Panc1 (cell line): ENCODE data around the gene KRTAP1-4.

Experiments
- POLR2AphosphoS5 ChIP-seq: IDR thresholded peaks from 2 replicates; pipeline ENCODE4 v1.6.1; 2012; ENCODE audit warnings: mild to moderate bottlenecking, low read depth, low read length, moderate library complexity
- REST ChIP-seq, 2 experiments: IDR thresholded peaks; 2 replicates each; pipeline ENCODE4 v1.6.1; 2011 to 2012; ENCODE audit warnings: low read depth in 2 of 2, control low read depth in 1 of 2, low read length in 1 of 2, mild to moderate bottlenecking in 1 of 2, moderate library complexity in 1 of 2; ENCODE audit not compliant: insufficient read depth in 1 of 2
- SIN3A ChIP-seq: IDR thresholded peaks from 2 replicates; pipeline ENCODE4 v1.6.1; 2012; ENCODE audit warnings: low read depth, mild to moderate bottlenecking, low read length, moderate library complexity, borderline replicate concordance; ENCODE audit not compliant: insufficient read depth
- TF ChIP-seq, protein P1 (sequence below): fragments of 450-650 bp; IDR thresholded peaks from 2 replicates; pipeline ENCODE4 v1.5.1; 2017; ENCODE audit warnings: mild to moderate bottlenecking

DNA sequence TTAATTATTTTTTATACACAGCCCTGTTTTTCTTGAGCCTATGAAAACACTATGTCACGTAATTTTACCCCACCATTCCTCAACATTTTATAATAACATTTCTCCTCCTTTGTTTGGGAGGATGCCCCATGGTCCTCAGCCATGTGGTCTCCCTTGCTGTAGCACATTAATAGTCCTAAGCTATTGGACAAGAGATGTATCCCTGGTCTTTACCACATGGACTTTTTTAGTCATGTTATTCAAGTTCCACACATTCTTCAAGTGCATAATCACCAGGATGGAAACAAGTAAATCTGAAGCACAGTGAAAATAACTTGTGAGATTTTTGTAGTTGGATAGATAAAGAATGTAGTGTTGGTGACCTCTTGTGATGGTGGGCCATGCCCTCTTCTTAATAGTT is 32.0 kb upstream of the KRTAP1-4 start:
- TF ChIP-seq, protein P1, sequence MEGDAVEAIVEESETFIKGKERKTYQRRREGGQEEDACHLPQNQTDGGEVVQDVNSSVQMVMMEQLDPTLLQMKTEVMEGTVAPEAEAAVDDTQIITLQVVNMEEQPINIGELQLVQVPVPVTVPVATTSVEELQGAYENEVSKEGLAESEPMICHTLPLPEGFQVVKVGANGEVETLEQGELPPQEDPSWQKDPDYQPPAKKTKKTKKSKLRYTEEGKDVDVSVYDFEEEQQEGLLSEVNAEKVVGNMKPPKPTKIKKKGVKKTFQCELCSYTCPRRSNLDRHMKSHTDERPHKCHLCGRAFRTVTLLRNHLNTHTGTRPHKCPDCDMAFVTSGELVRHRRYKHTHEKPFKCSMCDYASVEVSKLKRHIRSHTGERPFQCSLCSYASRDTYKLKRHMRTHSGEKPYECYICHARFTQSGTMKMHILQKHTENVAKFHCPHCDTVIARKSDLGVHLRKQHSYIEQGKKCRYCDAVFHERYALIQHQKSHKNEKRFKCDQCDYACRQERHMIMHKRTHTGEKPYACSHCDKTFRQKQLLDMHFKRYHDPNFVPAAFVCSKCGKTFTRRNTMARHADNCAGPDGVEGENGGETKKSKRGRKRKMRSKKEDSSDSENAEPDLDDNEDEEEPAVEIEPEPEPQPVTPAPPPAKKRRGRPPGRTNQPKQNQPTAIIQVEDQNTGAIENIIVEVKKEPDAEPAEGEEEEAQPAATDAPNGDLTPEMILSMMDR = no peak
- no peak for TF ChIP-seq REST (IDR thresholded peaks at IDR 0.05; ENCODE audit: insufficient read depth in 1 of 2, low read depth in 2 of 2, low read length in 1 of 2)
- TF ChIP-seq SIN3A = no peak
- TF ChIP-seq POLR2AphosphoS5 = no peak
